ENCODE measurements around the gene SMAD2.

SMAD2 gene

DNA sequence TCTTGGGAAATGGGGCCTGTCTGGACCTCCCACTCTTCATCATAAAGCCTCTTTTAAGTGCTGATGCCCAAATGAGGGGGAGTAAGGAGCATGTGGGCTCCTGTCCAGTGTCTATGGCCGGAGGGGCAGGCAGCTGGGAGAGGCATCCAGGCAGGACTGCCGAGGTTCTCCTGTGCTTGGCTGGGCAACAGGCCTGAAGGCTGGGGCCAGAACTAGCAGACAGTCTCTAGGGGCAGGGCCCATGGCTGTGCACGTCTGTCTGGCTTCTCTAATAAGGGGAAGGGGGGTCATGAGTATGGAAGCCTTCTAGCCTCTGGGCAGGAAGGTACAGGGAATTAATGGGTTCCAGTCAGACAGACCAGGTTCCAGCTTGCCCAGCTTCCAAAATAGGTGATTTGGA lies 128.6 kb downstream of the SMAD2 start:
- TF ChIP-seq, protein P1, sequence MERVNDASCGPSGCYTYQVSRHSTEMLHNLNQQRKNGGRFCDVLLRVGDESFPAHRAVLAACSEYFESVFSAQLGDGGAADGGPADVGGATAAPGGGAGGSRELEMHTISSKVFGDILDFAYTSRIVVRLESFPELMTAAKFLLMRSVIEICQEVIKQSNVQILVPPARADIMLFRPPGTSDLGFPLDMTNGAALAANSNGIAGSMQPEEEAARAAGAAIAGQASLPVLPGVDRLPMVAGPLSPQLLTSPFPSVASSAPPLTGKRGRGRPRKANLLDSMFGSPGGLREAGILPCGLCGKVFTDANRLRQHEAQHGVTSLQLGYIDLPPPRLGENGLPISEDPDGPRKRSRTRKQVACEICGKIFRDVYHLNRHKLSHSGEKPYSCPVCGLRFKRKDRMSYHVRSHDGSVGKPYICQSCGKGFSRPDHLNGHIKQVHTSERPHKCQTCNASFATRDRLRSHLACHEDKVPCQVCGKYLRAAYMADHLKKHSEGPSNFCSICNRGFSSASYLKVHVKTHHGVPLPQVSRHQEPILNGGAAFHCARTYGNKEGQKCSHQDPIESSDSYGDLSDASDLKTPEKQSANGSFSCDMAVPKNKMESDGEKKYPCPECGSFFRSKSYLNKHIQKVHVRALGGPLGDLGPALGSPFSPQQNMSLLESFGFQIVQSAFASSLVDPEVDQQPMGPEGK (CRISPR knock-in tag; IDR thresholded peaks at IDR 0.05; ENCODE audit: borderline replicate concordance) = no peak
- TF ChIP-seq ZNF8 (CRISPR knock-in tag; IDR thresholded peaks at IDR 0.05) = no peak
- TF ChIP-seq, protein P2, sequence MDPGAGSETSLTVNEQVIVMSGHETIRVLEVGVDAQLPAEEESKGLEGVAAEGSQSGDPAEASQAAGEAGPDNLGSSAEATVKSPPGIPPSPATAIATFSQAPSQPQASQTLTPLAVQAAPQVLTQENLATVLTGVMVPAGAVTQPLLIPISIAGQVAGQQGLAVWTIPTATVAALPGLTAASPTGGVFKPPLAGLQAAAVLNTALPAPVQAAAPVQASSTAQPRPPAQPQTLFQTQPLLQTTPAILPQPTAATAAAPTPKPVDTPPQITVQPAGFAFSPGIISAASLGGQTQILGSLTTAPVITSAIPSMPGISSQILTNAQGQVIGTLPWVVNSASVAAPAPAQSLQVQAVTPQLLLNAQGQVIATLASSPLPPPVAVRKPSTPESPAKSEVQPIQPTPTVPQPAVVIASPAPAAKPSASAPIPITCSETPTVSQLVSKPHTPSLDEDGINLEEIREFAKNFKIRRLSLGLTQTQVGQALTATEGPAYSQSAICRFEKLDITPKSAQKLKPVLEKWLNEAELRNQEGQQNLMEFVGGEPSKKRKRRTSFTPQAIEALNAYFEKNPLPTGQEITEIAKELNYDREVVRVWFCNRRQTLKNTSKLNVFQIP (CRISPR knock-in tag; IDR thresholded peaks at IDR 0.05; ENCODE audit: borderline replicate concordance, low read depth) = no peak
- TF ChIP-seq CSDC2 (CRISPR knock-in tag; IDR thresholded peaks at IDR 0.05) = no peak
- no peak for TF ChIP-seq TOX (CRISPR knock-in tag; IDR thresholded peaks at IDR 0.05; ENCODE audit: borderline replicate concordance)
- TF ChIP-seq ZFP3 (CRISPR knock-in tag; IDR thresholded peaks at IDR 0.05) = no peak
- no peak for TF ChIP-seq BACH2 (CRISPR knock-in tag; IDR thresholded peaks at IDR 0.05; ENCODE audit: borderline replicate concordance)
- TF ChIP-seq ZC3H10 (CRISPR knock-in tag; IDR thresholded peaks at IDR 0.05) = no peak
- ATAC-seq = peak; percentile 24; the same call in 2 of the 3 replicates

DNA sequence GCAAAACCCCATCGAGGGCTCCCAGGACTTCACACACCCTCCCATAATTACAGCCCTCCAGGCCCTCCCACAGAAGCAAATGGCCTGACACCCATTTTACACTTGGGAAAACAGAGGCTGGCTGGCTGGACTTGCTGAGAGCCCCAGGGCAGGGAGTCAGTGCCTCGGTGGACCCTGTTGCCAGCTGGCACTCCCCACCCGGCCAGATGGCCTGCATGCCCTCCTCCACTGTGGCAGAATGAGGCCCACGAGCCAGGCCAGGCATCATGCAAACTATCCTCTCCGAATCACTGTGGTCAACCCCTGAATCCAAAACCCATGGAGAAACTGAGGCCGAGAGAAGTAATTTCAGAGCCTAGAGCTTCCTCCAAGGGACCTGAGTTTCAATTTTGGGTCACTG lies 129.7 kb downstream of the SMAD2 start:
- peak; percentile 9; the same call in 1 of the 3 replicates for ATAC-seq
- TF ChIP-seq TCF4 (CRISPR knock-in tag; IDR thresholded peaks at IDR 0.05; ENCODE audit: borderline replicate concordance) = no peak
- no peak for TF ChIP-seq BACH2 (CRISPR knock-in tag; IDR thresholded peaks at IDR 0.05; ENCODE audit: borderline replicate concordance)
- no peak for TF ChIP-seq ARNTL (CRISPR knock-in tag; IDR thresholded peaks at IDR 0.05; ENCODE audit: borderline replicate concordance, low read depth)
- no peak for TF ChIP-seq ZFP3 (CRISPR knock-in tag; IDR thresholded peaks at IDR 0.05)

DNA sequence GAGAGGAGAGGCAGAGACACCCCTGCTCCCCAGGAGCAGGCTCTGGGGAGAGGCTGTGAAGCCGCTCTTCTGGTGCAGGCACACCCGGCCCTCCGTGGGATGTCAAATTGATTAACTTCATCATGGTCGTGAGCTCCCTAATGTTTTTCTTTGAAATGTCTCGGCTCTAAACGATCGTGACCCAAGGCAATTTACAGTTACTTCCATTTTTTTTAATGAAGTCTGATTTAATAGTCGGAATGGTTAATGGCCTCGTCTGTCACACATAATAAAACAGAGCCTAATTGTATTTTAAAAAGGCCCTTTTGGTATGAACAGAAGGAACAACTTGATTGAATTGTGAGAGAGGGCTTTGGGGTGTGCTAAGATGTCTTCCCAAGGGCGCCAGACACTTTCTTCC lies 130.2 kb downstream of the SMAD2 start:
- ATAC-seq = peak; percentile 66
- TF ChIP-seq, protein P1 (CRISPR knock-in tag; IDR thresholded peaks at IDR 0.05; ENCODE audit: borderline replicate concordance) = no peak
- no peak for TF ChIP-seq ESRRG (CRISPR knock-in tag; IDR thresholded peaks at IDR 0.05)
- TF ChIP-seq TCF4 (CRISPR knock-in tag; IDR thresholded peaks at IDR 0.05; ENCODE audit: borderline replicate concordance) = no peak
- TF ChIP-seq ZC3H10 (CRISPR knock-in tag; IDR thresholded peaks at IDR 0.05) = peak; percentile 80; the same call in 1 of the 2 replicates
- TF ChIP-seq ZFP3 (CRISPR knock-in tag; IDR thresholded peaks at IDR 0.05) = no peak
- TF ChIP-seq ZFP30 (CRISPR knock-in tag; IDR thresholded peaks at IDR 0.05) = no peak

DNA sequence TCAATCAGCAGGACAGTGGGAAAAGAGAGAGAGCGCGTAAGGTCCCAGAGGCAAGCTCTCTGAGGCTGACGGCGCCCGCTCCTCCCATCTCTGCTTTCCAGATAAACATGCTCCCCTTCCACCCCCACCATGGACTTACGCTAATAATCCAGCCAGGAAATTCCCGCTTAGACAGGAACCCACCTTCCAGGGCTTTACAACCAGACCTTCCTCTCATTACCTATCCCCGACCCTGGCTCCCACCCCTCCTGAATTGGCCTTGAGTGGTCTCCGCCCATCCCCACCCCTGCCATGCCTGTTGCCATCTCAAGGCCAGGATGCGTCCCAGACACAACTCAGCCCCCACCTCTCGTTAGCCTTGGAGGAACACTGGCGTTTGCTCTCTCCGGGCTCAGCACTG lies 131.1 kb downstream of the SMAD2 start:
- no peak for ATAC-seq

More for the DNA sequence above, 131.1 kb downstream of the SMAD2 start:
- TF ChIP-seq ESRRG (CRISPR knock-in tag; IDR thresholded peaks at IDR 0.05) = no peak
- TF ChIP-seq, protein P3, sequence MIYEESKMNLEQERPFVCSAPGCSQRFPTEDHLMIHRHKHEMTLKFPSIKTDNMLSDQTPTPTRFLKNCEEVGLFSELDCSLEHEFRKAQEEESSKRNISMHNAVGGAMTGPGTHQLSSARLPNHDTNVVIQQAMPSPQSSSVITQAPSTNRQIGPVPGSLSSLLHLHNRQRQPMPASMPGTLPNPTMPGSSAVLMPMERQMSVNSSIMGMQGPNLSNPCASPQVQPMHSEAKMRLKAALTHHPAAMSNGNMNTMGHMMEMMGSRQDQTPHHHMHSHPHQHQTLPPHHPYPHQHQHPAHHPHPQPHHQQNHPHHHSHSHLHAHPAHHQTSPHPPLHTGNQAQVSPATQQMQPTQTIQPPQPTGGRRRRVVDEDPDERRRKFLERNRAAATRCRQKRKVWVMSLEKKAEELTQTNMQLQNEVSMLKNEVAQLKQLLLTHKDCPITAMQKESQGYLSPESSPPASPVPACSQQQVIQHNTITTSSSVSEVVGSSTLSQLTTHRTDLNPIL (CRISPR knock-in tag; IDR thresholded peaks at IDR 0.05; ENCODE audit: low read depth) = no peak
- no peak for TF ChIP-seq ZNF8 (CRISPR knock-in tag; IDR thresholded peaks at IDR 0.05)
- TF ChIP-seq, protein P4, sequence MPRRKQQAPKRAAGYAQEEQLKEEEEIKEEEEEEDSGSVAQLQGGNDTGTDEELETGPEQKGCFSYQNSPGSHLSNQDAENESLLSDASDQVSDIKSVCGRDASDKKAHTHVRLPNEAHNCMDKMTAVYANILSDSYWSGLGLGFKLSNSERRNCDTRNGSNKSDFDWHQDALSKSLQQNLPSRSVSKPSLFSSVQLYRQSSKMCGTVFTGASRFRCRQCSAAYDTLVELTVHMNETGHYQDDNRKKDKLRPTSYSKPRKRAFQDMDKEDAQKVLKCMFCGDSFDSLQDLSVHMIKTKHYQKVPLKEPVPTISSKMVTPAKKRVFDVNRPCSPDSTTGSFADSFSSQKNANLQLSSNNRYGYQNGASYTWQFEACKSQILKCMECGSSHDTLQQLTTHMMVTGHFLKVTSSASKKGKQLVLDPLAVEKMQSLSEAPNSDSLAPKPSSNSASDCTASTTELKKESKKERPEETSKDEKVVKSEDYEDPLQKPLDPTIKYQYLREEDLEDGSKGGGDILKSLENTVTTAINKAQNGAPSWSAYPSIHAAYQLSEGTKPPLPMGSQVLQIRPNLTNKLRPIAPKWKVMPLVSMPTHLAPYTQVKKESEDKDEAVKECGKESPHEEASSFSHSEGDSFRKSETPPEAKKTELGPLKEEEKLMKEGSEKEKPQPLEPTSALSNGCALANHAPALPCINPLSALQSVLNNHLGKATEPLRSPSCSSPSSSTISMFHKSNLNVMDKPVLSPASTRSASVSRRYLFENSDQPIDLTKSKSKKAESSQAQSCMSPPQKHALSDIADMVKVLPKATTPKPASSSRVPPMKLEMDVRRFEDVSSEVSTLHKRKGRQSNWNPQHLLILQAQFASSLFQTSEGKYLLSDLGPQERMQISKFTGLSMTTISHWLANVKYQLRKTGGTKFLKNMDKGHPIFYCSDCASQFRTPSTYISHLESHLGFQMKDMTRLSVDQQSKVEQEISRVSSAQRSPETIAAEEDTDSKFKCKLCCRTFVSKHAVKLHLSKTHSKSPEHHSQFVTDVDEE (CRISPR knock-in tag; IDR thresholded peaks at IDR 0.05) = no peak
- no peak for TF ChIP-seq ZFP30 (CRISPR knock-in tag; IDR thresholded peaks at IDR 0.05)
- no peak for TF ChIP-seq OSR1 (CRISPR knock-in tag; IDR thresholded peaks at IDR 0.05)
- TF ChIP-seq ZFP3 (CRISPR knock-in tag; IDR thresholded peaks at IDR 0.05) = no peak
- TF ChIP-seq ZNF70 (CRISPR knock-in tag; IDR thresholded peaks at IDR 0.05) = no peak
- no peak for TF ChIP-seq ARNTL (CRISPR knock-in tag; IDR thresholded peaks at IDR 0.05; ENCODE audit: borderline replicate concordance, low read depth)
- TF ChIP-seq, protein P2 (CRISPR knock-in tag; IDR thresholded peaks at IDR 0.05; ENCODE audit: borderline replicate concordance, low read depth) = no peak
- TF ChIP-seq TCF4 (CRISPR knock-in tag; IDR thresholded peaks at IDR 0.05; ENCODE audit: borderline replicate concordance) = no peak
- TF ChIP-seq RARB (CRISPR knock-in tag; IDR thresholded peaks at IDR 0.05) = no peak
- no peak for TF ChIP-seq TOX (CRISPR knock-in tag; IDR thresholded peaks at IDR 0.05; ENCODE audit: borderline replicate concordance)
- TF ChIP-seq SNAI2 (CRISPR knock-in tag; IDR thresholded peaks at IDR 0.05) = no peak

All from SK-N-SH treated with all-trans-retinoic acid at 6 μM for 48 hours (cell line).